HEK293 (cell line): ENCODE results near the gene PTK7.
A peak's percentile ranks its signal among the peaks of the same experiment; 100 is the strongest.

Experiments
- FEZF1 ChIP-seq: fragments of 450-650 bp; formaldehyde crosslinking; IDR thresholded peaks from 2 replicates; pipeline ENCODE4 v1.5.1; 2016; ENCODE audit warnings: missing biosample characterization, missing genetic modification characterization
- GLIS1 ChIP-seq: fragments of 450-650 bp; formaldehyde crosslinking; IDR thresholded peaks from 2 replicates; pipeline ENCODE4 v1.5.1; 2016; ENCODE audit warnings: missing biosample characterization, missing genetic modification characterization
- GLIS2 ChIP-seq: fragments of 450-650 bp; formaldehyde crosslinking; IDR thresholded peaks from 2 replicates; pipeline ENCODE4 v1.5.1; 2016; ENCODE audit warnings: missing biosample characterization, missing genetic modification characterization
- IKZF3 ChIP-seq: fragments of 450-650 bp; IDR thresholded peaks from 2 replicates; pipeline ENCODE4 v1.5.0; 2018; ENCODE audit warnings: missing biosample characterization, mild to moderate bottlenecking, missing genetic modification characterization, moderate library complexity
- KLF8 ChIP-seq: fragments of 450-650 bp; formaldehyde crosslinking; IDR thresholded peaks from 2 replicates; pipeline ENCODE4 v1.5.1; 2016; ENCODE audit warnings: missing biosample characterization, missing genetic modification characterization
- OSR2 ChIP-seq: fragments of 450-650 bp; formaldehyde crosslinking; IDR thresholded peaks from 2 replicates; pipeline ENCODE4 v1.5.1; 2016; ENCODE audit warnings: missing biosample characterization, missing genetic modification characterization
- PBX3 ChIP-seq: sonication (generic); formaldehyde crosslinking; IDR thresholded peaks from 2 replicates; pipeline ENCODE4 v1.8.1; 2022; ENCODE audit warnings: mild to moderate bottlenecking, moderate library complexity, missing genetic modification reagents
- PRDM10 ChIP-seq: fragments of 450-650 bp; formaldehyde crosslinking; IDR thresholded peaks from 2 replicates; pipeline ENCODE4 v1.5.1; 2016; ENCODE audit warnings: missing biosample characterization, missing genetic modification characterization
- PRDM2 ChIP-seq: fragments of 450-650 bp; formaldehyde crosslinking; IDR thresholded peaks from 2 replicates; pipeline ENCODE4 v1.5.1; 2016; ENCODE audit warnings: missing biosample characterization, missing genetic modification characterization, borderline replicate concordance
- REST ChIP-seq: fragments of 450-650 bp; formaldehyde crosslinking; IDR thresholded peaks from 2 replicates; pipeline ENCODE4 v1.5.1; 2016; ENCODE audit warnings: missing biosample characterization, missing genetic modification characterization
- SP3 ChIP-seq: fragments of 450-650 bp; formaldehyde crosslinking; IDR thresholded peaks from 2 replicates; pipeline ENCODE4 v1.5.1; 2016; ENCODE audit warnings: missing biosample characterization, missing genetic modification characterization
- ZFP69B ChIP-seq: fragments of 450-650 bp; formaldehyde crosslinking; IDR thresholded peaks from 2 replicates; pipeline ENCODE4 v1.5.1; 2016; ENCODE audit warnings: missing biosample characterization, missing genetic modification characterization
- ZNF214 ChIP-seq: fragments of 450-650 bp; formaldehyde crosslinking; IDR thresholded peaks from 2 replicates; pipeline ENCODE4 v1.5.1; 2017; ENCODE audit warnings: missing biosample characterization, mild to moderate bottlenecking, missing genetic modification characterization, borderline replicate concordance
- ZNF335 ChIP-seq: fragments of 450-650 bp; formaldehyde crosslinking; conservative IDR thresholded peaks from 2 replicates; pipeline ENCODE4 v1.5.1; 2016; ENCODE audit warnings: missing biosample characterization, missing genetic modification characterization
- ZNF394 ChIP-seq: fragments of 450-650 bp; formaldehyde crosslinking; IDR thresholded peaks from 2 replicates; pipeline ENCODE4 v1.5.1; 2016; ENCODE audit warnings: missing biosample characterization, missing genetic modification characterization, mild to moderate bottlenecking, moderate library complexity, borderline replicate concordance
- ZNF398 ChIP-seq: fragments of 450-650 bp; formaldehyde crosslinking; IDR thresholded peaks from 2 replicates; pipeline ENCODE4 v1.5.1; 2017; ENCODE audit warnings: missing biosample characterization, missing genetic modification characterization
- ZNF433 ChIP-seq: fragments of 450-650 bp; formaldehyde crosslinking; IDR thresholded peaks from 2 replicates; pipeline ENCODE4 v1.5.1; 2016; ENCODE audit warnings: missing biosample characterization, missing genetic modification characterization, low read depth
- ZNF488 ChIP-seq: fragments of 450-650 bp; formaldehyde crosslinking; IDR thresholded peaks from 2 replicates; pipeline ENCODE4 v1.5.1; 2016; ENCODE audit warnings: missing biosample characterization, missing genetic modification characterization
- ZNF571 ChIP-seq: fragments of 450-650 bp; formaldehyde crosslinking; IDR thresholded peaks from 2 replicates; pipeline ENCODE4 v1.5.0; 2017; ENCODE audit warnings: missing biosample characterization, missing genetic modification characterization
- ZNF610 ChIP-seq: fragments of 450-650 bp; formaldehyde crosslinking; IDR thresholded peaks from 2 replicates; pipeline ENCODE4 v1.5.1; 2016; ENCODE audit warnings: missing biosample characterization, missing genetic modification characterization, borderline replicate concordance
- ZSCAN30 ChIP-seq: fragments of 450-650 bp; IDR thresholded peaks from 2 replicates; pipeline ENCODE4 v1.5.1; 2018; ENCODE audit warnings: missing biosample characterization, mild to moderate bottlenecking, missing genetic modification characterization, moderate library complexity

PTK7 gene

GRCh38 chr6:43170931-43171706 lies 95.0 kb downstream of the PTK7 start, which contains the start of gene SRF (continued):
- TF ChIP-seq OSR2 (tag by site-specific recombination) (no peak), ZNF214 (no peak), KLF8 (tag by site-specific recombination) (peak; percentile 87), ZNF394 (tag by site-specific recombination) (no peak; the same call in 1 of the 2 replicates), ZNF488 (tag by site-specific recombination) (no peak), GLIS2 (tag by site-specific recombination) (no peak; the same call in 1 of the 2 replicates), ZNF335 (tag by site-specific recombination) (peak; percentile 83), ZSCAN30 (tag by site-specific recombination) (peak; percentile 100), ZNF433 (tag by site-specific recombination) (no peak), FEZF1 (tag by site-specific recombination) (no peak), GLIS1 (tag by site-specific recombination) (peak; percentile 59), ZFP69B (tag by site-specific recombination) (no peak), IKZF3 (peak; percentile 40), REST (no peak), ZNF398 (tag by site-specific recombination) (peak; percentile 54), ZNF610 (tag by site-specific recombination) (no peak), PRDM10 (tag by site-specific recombination) (peak; percentile 69), ZNF571 (no peak), SP3 (tag by site-specific recombination) (peak; percentile 70), PRDM2 (tag by site-specific recombination) (no peak), PBX3 (CRISPR knock-in tag) (peak; percentile 51; the same call in 1 of the 2 replicates)
